Measurements from ENCODE around the gene CMTM8. TPM values are rescaled to one million over a fixed set of nuclear protein-coding genes. Genes with fewer than 3 reads are reported as not detected.

CMTM8 gene, protein sequence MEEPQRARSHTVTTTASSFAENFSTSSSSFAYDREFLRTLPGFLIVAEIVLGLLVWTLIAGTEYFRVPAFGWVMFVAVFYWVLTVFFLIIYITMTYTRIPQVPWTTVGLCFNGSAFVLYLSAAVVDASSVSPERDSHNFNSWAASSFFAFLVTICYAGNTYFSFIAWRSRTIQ
- total RNA-seq = 7.3 and 8.9 TPM in 2 replicates

DNA sequence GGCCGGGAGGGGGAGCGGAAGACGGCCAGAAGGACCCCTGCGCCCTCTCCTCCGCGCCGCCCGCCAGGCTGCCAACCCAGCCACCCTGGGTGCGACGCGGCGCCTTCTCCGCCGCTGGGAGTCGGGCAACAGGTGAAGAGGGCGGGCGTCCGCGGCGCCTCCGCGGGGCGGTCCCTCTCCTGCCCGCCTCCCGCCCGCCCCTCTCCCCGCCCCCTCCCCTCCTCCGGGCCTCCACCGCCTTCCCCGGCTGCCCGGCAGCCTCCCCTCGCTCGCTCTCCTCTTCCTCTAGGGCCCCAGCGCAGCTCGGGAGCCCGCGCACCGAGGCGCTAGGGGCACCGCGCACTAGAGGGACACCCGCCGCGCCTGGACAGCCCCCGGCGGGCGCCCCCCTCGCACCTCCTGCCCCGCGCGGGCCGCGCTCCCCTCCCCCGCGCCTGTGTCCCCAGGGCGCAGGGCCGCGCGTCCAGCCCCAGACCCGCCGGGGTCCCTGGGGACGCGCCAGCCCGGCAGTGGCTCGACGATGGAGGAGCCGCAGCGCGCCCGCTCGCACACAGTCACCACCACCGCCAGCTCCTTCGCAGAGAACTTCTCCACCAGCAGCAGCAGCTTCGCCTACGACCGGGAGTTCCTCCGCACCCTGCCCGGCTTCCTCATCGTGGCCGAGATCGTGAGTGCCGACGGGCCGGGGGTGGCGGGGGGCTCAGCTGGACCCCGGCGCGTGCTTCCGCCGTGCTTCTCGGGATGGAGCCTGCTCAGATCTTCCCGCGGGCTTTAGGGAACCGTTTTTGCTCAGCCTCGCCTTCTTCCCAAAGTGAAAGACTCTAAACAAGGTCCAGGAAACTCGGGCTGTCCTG lies at the start of gene CMTM8:
CMTM8 (plus strand) TSS at position 228 of the 854 bp plus-strand sequence; CDS start at position 521, 293 bp downstream.

DNA sequence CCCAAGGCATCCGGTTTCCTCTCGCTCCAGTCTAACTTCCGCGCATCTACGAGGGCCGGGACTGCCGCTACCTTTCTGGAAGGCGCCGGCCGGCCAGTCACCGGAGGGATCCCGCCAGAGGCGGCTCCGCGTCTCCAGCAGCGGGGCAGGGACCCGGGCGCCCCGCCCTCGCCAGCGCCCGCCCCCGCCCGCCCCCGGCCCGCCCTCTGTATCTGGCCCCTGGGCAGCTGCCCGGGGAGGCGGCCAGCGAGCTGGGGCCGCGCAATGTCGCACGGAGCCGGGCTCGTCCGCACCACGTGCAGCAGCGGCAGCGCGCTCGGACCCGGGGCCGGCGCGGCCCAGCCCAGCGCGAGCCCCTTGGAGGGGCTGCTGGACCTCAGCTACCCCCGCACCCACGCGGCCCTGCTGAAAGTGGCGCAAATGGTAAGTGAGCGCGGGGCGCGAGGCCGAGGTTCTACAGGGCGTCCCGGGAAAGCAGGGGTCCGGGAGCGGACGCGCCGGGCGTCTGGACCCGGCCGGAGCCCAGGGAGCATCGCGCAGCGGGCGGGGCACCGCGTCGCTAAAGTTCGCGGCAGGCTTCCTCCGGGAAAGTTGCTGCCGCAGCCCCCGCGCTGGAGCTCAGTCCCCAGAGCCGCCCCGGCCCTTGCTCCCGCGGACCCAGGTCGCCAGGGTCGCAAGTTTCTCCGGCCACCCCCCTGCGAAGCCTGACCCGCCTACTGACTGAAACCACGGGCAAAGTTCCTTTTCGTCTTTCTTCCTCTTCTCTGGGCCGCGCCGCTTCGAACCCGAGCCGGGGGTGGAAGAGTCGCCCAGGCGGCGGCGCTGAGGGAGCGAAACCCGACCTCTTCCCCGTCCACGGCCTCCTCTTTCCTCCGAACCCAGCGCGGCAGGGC lies 153.4 kb downstream of the CMTM8 start, which contains the start of gene CMTM7:
CMTM7 (plus strand) TSS at position 211 of the 893 bp plus-strand sequence; CDS start at position 265, 54 bp downstream.

Other genes starting within 250 kb of the CMTM8 start
- gene GPD1L, start 132.1 kb upstream of the CMTM8 start, total RNA-seq = 6.4 and 15.6 TPM in 2 replicates
- 31.3 and 37.2 TPM in 2 replicates for gene CMTM7, start 153.2 kb downstream of the CMTM8 start, total RNA-seq

Data from mesangial cell (primary cell).